Mucosa of rectum (tissue), 2 donors: ENCODE data around the gene GLYATL2.

ENCODE experiments used
- H3K27ac ChIP-seq, 2 donors: one replicate each; pipeline ENCODE4 v1.7.0; 2013; ENCODE audit warnings: inconsistent platforms in 2 of 2, low read depth in 2 of 2, low read length in 2 of 2
- H3K27me3 ChIP-seq, 2 donors: one replicate each; pipeline ENCODE4 v1.7.0; 2013; ENCODE audit warnings: low read length in 2 of 2; ENCODE audit not compliant: control insufficient read depth in 2 of 2, insufficient read depth in 2 of 2
- H3K36me3 ChIP-seq, 2 donors: one replicate each; pipeline ENCODE4 v1.7.0; 2013; ENCODE audit warnings: low read length in 2 of 2; ENCODE audit not compliant: control insufficient read depth in 2 of 2, insufficient read depth in 2 of 2
- H3K4me1 ChIP-seq, 2 donors: one replicate each; pipeline ENCODE4 v1.7.0; 2013; ENCODE audit warnings: low read length in 2 of 2, mild to moderate bottlenecking in 1 of 2; ENCODE audit not compliant: control insufficient read depth in 2 of 2, insufficient read depth in 2 of 2
- H3K4me3 ChIP-seq, 2 donors: one replicate each; pipeline ENCODE4 v1.7.0; 2013; ENCODE audit warnings: low read length in 2 of 2
- H3K9ac ChIP-seq, 2 donors: one replicate each; pipeline ENCODE4 v1.7.0; 2013; ENCODE audit warnings: low read length in 2 of 2, low read depth in 1 of 2, mild to moderate bottlenecking in 1 of 2
- H3K9me3 ChIP-seq, 2 donors: one replicate each; pipeline ENCODE4 v1.7.0; 2013; ENCODE audit warnings: low read length in 2 of 2; ENCODE audit not compliant: control insufficient read depth in 2 of 2
- donor health status: healthy.
- donor health status: Normal muscosa, but diverticular disease.

GLYATL2 gene

DNA sequence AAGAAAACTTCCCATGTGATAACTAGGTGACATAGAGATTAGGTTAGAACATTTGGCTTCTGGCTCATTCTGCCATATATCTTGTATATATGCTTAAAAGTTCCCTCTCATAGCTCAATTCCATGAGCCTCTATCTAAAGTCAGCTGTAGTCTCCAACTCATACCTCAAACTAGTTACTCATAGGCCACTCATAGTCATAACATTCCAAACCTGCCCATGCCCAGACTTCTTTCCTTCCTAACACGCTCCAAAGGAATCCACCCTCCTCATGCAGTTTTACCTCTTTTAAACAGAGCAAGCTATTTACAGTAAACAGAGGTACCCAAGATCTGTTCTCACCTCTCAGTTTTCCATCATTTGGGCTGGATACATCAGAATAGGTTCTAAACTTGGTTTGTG lies 39.4 kb downstream of the GLYATL2 start:
- no peaks in the 10 kb centered on the region for H3K27me3 ChIP-seq
- no peaks in the 10 kb centered on the region for H3K36me3 ChIP-seq
- no peak overlapping the region for H3K27ac ChIP-seq
- H3K4me1 ChIP-seq: no peaks in the 10 kb centered on the region
- H3K9me3 ChIP-seq: no peaks in the 10 kb centered on the region
- H3K4me3 ChIP-seq: no peak overlapping the region
- no peak overlapping the region for H3K9ac ChIP-seq

DNA sequence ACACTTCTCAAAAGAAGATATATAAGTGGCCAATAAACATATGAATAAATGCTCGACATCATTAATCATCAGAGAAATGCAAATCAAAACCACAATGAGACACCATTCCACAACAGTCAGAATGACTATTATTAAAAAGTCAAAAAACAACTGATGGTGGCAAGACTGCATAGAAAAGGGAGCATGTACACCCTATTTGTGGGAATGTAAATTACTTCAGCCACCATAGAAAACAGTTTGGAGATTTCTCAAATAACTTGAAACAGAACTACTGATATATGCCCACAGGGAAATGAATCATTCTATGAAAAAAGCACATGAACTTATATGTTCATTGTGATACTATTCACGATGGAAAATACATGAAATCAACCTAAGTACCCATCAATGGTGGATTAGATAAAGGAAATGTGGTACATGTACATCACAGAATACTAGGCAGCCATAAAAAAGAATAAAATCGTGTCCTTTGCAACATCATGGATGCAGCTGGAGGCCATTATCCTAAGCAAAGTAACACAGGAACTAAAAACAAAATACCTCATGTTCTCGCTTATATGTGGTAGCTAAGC lies 42.4 kb downstream of the GLYATL2 start:
- Histone ChIP-seq H3K36me3 (no peaks in the 10 kb centered on the region), H3K9ac (no peak overlapping the region), H3K4me1 (no peaks in the 10 kb centered on the region), H3K9me3 (no peaks in the 10 kb centered on the region), H3K27ac (no peak overlapping the region), H3K27me3 (no peaks in the 10 kb centered on the region), H3K4me3 (no peak overlapping the region)

DNA sequence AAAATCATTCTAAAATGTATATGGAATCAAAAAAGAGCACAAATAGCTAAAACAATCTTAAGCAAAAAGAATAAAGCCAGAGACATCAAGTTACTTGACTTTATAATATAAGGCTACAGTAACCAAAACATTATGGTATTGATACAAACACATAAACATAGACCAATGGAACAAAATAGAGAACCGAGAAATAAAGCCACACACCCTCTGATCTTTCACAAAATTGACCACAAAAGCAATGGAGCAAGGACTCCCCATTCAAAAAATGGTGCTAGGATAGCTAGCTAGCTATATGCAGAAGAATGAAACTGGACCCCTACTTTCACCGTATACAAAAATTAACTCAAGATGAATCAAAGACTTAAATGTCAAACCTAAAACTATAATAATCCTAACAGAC lies 43.2 kb downstream of the GLYATL2 start:
- Histone ChIP-seq H3K9me3 (no peaks in the 10 kb centered on the region), H3K36me3 (no peaks in the 10 kb centered on the region)

DNA sequence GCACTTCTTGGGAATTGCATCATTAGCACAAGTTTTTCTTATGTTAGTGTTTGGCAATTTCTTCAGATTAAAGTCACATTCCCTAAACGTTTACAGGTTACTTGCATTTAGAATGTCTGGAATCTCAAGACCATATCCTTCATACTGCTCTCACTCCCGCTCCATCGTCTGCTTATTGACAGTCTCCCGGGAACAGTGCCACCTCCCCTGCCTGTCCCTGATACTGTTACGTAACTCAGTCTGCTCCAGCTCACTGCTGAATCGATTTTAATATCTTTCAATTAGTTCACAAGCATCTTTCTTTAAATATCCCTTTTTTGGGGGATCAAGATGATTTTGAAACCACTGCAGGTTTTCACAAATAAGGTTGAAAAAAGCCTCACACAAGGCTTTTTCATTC lies 48.2 kb downstream of the GLYATL2 start:
- H3K36me3 ChIP-seq: no peaks in the 10 kb centered on the region
- no peaks in the 10 kb centered on the region for H3K4me1 ChIP-seq
- H3K27me3 ChIP-seq: no peaks in the 10 kb centered on the region
- H3K27ac ChIP-seq: no peak overlapping the region
- no peak overlapping the region for H3K4me3 ChIP-seq
- H3K9ac ChIP-seq: no peak overlapping the region
- no peaks in the 10 kb centered on the region for H3K9me3 ChIP-seq

More for the DNA sequence above, 43.2 kb downstream of the GLYATL2 start:
- no peak overlapping the region for H3K9ac ChIP-seq
- H3K4me3 ChIP-seq: no peak overlapping the region
- no peaks in the 10 kb centered on the region for H3K27me3 ChIP-seq
- no peak overlapping the region for H3K27ac ChIP-seq
- no peaks in the 10 kb centered on the region for H3K4me1 ChIP-seq

DNA sequence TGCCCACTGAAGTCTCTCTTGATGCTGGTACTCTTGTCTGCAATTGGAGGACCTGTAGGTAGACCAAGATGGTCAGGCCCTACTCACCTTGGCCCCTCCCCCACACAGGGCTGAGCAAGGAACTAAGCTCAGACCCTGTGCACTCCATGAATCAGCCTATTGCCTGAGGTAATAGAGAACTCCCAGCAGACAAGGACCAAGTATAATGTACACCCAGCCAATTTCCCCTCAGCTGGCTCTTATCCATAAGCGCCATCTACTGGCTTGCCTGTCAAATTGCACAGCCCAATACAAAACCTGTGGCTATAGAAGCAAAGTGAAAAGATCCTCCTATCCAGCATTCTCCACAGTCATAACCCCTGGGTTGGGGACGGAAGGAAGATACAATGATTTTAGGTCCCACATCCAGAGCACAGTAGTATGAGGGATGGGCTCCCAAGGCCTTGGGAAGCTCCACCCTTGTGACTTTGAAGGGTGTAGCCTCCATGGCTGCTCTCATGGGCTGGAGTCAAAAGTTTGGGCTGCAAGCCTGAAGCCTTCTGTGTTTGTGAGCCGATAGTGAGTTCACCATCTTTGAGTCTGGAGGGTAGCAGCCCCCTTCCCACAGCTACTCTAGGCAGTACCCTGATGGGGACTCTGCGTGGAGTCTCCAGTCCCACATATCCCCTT lies 56.0 kb downstream of the GLYATL2 start:
- H3K4me3 ChIP-seq: no peak overlapping the region
- no peak overlapping the region for H3K9ac ChIP-seq
- H3K9me3 ChIP-seq: no peaks in the 10 kb centered on the region
- H3K4me1 ChIP-seq: no peaks in the 10 kb centered on the region
- H3K36me3 ChIP-seq: no peaks in the 10 kb centered on the region
- H3K27me3 ChIP-seq: no peaks in the 10 kb centered on the region
- H3K27ac ChIP-seq: no peak overlapping the region

DNA sequence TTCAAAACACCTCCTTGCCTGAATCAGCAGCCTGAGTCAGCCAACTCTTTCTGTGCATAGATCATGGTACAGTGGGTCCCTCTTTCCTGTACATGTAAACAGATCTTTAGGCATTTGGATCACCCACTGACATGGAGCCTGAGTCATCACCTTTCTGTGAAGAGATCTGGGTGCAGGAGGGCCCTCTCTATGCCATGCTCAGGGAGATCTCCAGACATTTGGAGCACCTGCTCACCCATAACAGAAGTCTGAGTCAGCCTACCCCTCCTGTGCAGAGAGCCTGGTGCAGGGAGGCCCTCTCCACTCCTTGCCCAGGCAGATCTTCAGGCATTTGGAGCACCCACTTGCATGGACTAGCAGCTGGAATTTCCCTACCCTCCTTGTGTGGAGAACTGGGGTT lies 56.6 kb downstream of the GLYATL2 start:
- H3K4me3 ChIP-seq: no peak overlapping the region

DNA sequence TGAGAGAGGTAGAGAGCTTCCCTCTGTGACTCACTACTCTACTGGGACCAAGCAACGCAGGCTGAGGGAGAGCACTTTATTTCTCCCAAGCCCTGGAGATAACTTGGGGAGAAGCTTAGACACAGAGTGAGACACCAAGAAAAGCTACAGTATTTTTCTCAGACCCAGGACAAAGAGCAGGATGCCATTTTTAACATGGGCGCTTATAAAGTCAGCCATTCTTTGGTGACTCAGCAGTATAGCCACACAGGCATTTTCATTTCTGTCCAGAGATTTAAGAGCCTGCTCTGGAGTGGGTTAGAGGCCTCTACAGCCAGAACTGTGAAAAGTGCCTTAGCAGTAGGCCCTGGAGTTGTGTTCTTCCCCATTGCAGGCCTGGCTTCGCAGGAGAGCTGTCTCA lies 57.8 kb downstream of the GLYATL2 start:
- Histone ChIP-seq H3K9ac (no peak overlapping the region), H3K4me3 (no peak overlapping the region), H3K36me3 (no peaks in the 10 kb centered on the region), H3K27ac (no peak overlapping the region), H3K4me1 (no peaks in the 10 kb centered on the region), H3K27me3 (no peaks in the 10 kb centered on the region), H3K9me3 (no peaks in the 10 kb centered on the region)

More for the DNA sequence above, 56.6 kb downstream of the GLYATL2 start:
- Histone ChIP-seq H3K9me3 (no peaks in the 10 kb centered on the region), H3K27ac (no peak overlapping the region), H3K36me3 (no peaks in the 10 kb centered on the region), H3K9ac (no peak overlapping the region), H3K4me1 (no peaks in the 10 kb centered on the region), H3K27me3 (no peaks in the 10 kb centered on the region)

DNA sequence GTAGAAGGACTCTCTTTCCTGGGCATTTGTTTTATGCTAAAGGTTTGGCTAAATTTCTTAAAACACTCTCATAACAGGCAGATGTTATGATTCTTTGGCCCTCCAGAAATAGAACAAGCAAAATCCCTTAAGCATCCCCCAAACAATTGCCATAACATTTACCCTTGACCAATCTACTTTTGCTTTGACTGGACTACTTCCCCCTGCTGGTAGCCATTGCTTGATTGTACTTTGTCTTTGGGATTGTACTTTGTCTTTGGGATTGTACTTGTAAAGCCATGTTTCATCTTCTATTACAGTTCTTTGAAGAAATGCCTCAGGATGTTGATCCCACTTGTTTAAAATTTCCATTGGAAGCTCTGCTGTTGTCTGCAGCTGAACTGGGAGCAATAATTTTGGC lies 59.5 kb downstream of the GLYATL2 start:
- Histone ChIP-seq H3K27ac (no peak overlapping the region), H3K9ac (no peak overlapping the region), H3K9me3 (no peaks in the 10 kb centered on the region), H3K4me1 (no peaks in the 10 kb centered on the region), H3K36me3 (no peaks in the 10 kb centered on the region), H3K4me3 (no peak overlapping the region), H3K27me3 (no peaks in the 10 kb centered on the region)
